NCI-H748 treated with DMSO at 0.1 percent for 48 hours (cell line): ENCODE measurements around the gene AGO4.
"Not testable (repeated sequence)": the region's sequence is repeated elsewhere in the genome, so short reads cannot be mapped to it uniquely, and the experiment has no call there.

ENCODE experiments used
- DNase-seq: peaks from one replicate; lab custom pipeline; 2025; lab: John Stamatoyannopoulos, UW

AGO4 gene

GRCh38 chr1:35863881-35864625 lies 56.2 kb downstream of the AGO4 start:
- no peak for DNase-seq

GRCh38 chr1:35864813-35865212 lies 57.0 kb downstream of the AGO4 start:
- DNase-seq = no peak

DNA sequence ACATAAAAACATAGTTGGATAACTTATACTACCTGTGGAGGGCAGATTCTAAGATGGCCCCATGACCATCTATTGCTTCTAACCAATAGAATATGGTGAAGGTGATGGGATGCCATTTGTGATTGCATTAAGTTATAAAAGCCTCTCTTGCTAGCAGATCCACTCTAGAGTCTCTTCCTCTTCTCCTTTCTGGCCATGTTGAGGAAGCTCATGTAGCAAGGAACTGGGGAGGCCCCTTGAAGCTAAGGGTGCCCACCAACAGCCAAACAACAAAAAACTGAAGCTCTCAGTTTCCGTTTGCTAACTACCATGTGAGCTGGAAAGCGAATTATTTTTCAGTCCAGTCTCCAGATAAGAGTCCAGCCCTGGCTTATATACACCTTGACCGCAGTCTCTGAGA lies 59.2 kb downstream of the AGO4 start:
- DNase-seq = no peak

GRCh38 chr1:35869245-35869950 lies 61.6 kb downstream of the AGO4 start:
- DNase-seq = not testable (repeated sequence)

DNA sequence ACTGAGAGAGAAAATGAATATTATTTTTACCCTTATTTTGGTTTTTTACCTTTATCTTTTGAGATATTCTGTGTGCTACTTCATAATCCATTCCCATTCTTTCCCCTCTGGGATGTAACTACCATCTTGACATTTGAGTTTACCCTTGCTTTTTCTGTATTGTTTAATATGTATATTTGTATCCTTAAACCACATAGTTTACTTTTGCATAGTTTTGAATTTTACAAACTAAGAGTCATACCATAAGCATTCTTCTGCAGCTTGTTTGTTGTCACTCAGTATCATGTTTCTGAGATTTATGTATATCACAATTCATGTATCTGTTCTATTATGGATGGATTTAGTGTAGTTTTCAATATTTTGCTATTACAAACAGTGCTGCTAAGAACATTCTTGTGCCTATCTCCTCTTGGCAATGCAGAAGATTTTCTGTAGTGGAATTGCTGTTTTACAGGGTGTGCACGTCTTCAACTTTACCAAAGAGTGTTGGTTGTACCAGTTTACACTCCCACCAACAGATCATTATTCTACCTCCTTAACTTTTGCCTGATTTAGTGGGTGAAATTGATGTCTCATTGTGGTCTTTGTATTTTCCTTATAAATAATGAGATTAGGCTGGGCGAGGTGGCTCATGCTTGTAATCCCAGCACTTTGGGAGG lies 63.0 kb downstream of the AGO4 start:
- DNase-seq = no peak

DNA sequence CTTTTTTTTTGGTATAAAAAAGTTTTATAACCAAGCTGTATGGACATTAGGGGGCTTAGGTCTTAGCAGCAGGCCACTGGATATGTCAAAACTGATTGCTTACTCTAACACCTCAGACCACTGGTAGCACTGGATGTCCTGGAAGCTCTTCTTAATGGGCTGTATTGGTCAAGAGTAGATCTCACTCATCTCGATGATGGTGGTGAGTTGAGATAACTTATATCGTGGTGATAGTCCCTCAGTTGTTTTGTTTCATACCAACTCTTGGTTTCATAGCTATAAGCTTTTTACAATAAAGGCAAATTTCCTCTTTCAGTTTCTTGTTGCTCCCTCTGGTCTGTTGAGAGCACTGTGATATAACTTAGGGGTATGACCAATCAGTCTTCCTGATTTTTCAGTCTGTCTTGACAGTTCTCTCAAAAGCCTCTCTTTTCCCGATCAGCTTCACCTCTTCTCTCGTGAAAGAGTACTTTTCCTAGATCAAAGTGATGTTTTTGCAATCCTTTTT lies 65.5 kb downstream of the AGO4 start:
- DNase-seq = no peak

DNA sequence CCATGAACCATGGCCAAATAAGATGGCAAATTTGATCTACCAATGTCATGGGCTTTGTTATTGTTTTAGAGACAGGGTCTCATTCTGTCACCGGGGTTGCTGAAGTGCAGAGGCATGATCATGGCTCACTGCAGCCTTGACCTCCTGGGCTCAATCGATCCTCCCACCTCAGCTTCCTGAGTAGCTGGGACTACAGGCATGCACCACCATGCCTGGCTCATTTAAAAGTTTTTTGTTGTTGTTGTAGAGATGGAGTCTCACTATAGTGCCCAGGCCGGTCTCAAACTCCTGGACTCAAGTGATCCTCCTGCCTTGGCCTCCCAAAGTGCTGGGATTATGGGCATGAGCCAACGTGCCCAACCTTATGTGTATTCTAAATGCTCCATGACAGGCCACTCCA lies 66.3 kb downstream of the AGO4 start:
- DNase-seq = not testable (repeated sequence)

DNA sequence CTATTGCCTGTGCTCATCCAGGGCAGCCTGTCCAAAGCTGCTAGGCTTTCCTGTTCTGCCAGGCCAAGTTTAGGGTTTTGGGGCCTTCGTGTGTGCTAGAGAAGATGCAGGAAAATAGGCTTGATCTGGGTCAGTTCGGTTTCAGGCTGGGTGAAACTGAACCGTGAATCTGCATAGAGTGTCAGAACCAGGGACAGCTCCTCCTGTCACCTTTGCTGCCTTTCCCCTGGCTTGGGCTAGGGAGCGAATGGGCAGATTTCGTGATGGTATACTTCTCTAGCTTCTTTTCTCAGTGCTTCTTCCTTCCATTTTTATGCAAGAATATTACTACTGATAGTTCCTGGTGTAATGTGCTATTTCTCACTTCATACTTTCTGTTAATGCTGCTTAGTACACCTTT lies 69.2 kb downstream of the AGO4 start:
- no peak for DNase-seq

GRCh38 chr1:35881850-35882273 lies 74.0 kb downstream of the AGO4 start:
- DNase-seq = no peak

DNA sequence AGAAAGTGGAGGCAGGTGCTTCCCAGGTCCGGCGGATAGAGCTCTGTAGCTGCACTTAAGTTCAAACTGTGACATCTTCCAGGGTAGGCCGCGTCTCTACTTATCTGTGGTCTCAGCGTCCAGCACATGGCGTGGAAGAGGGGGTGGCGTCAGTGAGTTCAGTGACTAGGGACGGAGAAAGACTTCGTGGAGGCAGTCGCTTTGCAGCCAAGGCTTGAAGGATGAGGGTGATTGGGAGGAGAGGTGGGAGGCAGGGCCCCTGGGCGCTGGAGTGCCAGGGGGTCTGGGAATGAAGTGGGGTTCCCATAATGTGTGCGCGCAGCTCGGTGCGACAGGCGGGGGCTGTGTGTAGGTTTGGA lies 74.7 kb downstream of the AGO4 start:
- DNase-seq = no peak

DNA sequence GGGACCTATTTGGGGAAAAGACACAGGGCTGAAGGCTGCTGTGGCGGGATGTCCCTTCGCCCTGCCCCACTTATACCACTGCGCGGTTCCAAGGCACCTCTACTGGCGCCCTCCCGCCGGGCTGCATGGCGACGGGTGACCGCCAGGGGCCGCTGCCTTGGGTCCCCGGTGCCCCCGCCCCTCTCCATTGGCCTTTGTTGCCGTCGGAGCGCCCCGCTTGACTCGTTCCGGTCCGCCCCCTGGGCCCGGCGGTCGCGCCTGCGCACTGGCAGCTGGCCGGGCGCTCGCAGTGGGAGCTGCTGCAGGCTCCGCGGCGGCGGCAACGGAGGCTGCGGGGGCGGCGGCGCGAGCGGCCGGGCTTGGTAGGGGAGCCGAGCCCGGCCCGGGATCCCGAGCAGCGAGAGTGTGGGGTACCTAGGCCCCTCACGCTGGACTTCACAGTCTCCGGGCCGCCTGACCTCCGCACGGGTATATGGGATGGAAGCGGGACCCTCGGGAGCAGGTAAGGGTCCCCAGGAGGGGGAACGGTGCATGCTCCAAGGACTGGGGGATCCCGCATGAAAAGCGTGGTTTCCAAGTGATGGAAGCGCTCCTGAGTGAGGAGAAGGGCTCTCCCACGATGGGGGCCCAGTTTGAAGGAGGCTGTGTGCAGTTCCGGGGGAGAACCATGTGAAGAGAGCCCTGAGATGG lies 75.3 kb downstream of the AGO4 start, which contains the start of gene AGO1:
AGO1 (plus strand) TSS at position 265 of the 690 bp plus-strand sequence; CDS start at position 478, 213 bp downstream.
- DNase-seq = peak; percentile 43

GRCh38 chr1:35883635-35884101 lies 75.9 kb downstream of the AGO4 start:
- DNase-seq = peak; percentile 11

- no peak for DNase-seq
Observed at GRCh38 chr1:35884934-35885333, 77.1 kb downstream of the AGO4 start.

GRCh38 chr1:35885961-35886558 lies 78.2 kb downstream of the AGO4 start:
- DNase-seq = no peak

DNA sequence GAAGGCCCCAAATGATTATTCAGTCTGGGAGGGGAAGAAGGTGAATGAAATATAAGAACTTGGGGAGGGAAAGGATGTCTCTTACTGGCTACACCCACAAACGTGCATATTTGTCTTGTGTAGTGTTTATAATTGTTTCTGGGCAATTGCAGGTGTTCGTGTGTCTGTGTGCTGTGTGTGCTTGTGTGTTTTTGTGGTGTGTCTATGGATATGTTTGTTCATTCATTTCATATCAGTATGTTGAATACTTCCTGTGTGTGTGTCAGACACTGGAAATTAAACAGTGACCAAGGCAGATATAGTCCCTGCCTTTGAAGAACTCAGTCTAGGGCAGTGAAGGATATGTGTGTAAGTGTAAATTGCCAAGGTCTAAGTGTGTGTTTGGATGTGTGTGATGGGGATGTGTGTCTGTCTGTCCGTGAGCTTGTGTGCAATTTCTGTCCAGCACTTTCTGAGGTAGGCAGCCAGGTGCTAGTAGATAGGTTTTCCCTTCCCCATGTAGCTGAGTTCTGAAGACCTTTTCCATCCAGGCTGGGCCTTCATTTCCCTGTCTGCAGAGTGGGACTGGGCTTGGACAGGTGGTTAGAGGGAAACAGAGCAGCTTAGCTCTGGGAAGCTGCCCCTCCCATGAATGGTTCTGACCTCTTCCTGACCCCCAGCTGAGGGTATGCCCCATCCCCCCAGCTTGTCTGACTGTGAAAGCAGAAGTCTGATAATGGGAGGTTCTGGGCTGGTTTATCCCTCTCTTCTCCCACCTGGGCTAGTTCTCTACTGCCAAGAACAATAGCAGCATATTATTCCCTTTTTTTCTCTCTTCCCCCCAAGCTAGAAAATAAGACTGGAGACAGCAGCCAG lies 79.0 kb downstream of the AGO4 start:
- DNase-seq = no peak

DNA sequence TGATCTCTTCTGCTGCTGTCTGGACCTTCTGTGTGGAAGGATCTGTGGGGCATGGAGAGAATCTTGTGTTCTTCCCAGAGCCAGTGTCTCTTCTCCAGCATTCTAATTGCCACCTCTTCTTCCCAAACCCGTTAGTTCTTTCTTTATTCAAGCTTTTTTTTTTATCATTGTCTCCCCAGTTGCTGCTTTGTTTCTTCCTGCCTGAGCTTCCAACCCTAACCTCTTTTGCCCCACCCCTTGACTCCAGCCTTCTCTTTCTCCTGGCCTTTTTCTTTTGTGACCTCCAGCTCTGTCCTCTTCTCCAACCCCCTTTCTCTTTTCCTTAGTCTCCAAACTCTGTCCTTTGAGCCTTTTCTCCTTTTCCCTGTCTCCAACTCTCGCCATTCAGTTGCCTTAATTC lies 79.7 kb downstream of the AGO4 start:
- DNase-seq = no peak

DNA sequence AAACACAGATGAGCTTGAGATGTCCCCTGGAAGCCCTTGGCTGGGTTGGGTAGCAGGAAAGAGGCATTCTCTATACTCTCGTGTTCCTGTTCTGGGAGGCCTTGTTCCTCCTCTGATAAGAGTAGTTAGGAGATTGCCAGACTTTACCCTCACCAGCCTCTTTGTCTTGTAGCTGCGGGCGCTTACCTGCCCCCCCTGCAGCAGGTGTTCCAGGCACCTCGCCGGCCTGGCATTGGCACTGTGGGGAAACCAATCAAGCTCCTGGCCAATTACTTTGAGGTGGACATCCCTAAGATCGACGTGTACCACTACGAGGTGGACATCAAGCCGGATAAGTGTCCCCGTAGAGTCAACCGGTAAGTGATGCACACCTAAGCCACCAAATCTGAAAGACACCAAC lies 80.4 kb downstream of the AGO4 start:
- no peak for DNase-seq

DNA sequence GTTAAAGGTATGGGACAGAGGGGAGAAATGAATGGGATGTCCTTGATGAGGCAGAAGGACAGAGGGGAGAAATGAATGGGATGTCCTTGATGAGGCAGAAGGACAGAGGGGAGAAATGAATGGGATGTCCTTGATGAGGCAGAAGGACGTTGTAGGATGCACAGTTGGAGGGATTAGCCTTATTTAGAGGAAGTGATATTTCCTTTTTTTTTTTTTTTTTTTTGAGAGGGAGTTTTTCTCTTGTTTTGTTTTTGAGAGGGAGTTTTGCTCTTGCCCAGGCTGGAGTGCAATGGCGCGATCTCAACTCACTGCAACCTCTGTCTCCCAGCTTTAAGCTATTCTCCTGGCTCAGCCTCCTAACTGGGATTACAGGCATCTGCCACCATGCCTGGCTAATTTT lies 81.2 kb downstream of the AGO4 start:
- not testable (repeated sequence) for DNase-seq

GRCh38 chr1:35893051-35893879 lies 85.4 kb downstream of the AGO4 start:
- DNase-seq = no peak

DNA sequence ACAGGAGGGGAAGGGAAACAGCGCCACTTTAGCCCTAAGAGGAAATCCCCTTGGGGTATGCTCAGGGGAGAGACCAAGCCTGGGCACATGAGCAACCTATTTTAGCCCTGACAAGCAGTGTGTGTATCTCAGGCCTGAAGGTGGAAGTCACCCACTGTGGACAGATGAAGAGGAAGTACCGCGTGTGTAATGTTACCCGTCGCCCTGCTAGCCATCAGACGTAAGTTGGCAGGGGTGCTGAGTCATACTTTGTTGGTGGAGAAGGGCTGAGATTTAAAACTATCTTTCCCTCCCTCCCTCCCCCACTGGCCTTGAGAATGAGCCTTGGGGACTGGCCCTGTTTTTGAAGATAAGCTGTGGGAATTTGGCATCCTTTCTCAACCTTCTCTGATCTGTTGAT lies 86.4 kb downstream of the AGO4 start:
- DNase-seq = no peak
